OCI-LY7 (cell line): ENCODE results near the gene TCFL5. TPM values are rescaled to one million over a fixed set of nuclear protein-coding genes. Genes with fewer than 3 reads are reported as not detected.
"Not testable (repeated sequence)": the region's sequence is repeated elsewhere in the genome, so short reads cannot be mapped to it uniquely, and the experiment has no call there.

Experiments used
- BruUV-seq: library from RNA; stranded (reverse); fragments of 400-500 nt; replicated peaks from 2 replicates; lab custom pipeline; 2021; lab: Mats Ljungman, UMichigan
- CTCF ChIA-PET: fragments of 300-600 bp; sonication (Branson Sonifier 250); formaldehyde crosslinking; loops from one replicate; lab custom pipeline; 2022; ENCODE audit warnings: antibody characterized with exemption; ENCODE audit not compliant: unreplicated experiment; lab: Charles Lee
- POLR2A ChIA-PET: fragments of 300-600 bp; sonication (Branson Sonifier 250); formaldehyde crosslinking; loops from one replicate; lab custom pipeline; 2022; ENCODE audit warnings: antibody characterized with exemption; lab: Charles Lee
- DNase-seq: peaks from one replicate; pipeline ENCODE4 v3.0.0-alpha.2; 2015; ENCODE audit warnings: low spot score
- H2AFZ ChIP-seq: fragments of 200-600 bp; sonication (generic), shearing (Covaris generic); 2 replicates; pipeline ENCODE4 v1.6.1; 2014; ENCODE audit warnings: mild to moderate bottlenecking, antibody characterized with exemption, low read length, moderate library complexity
- H3K27ac ChIP-seq: fragments of 200-600 bp; sonication (generic); 2 replicates; pipeline ENCODE4 v1.5.1; 2014; ENCODE audit warnings: mixed run types, low read depth, mild to moderate bottlenecking, moderate library complexity, low read length, inconsistent platforms; ENCODE audit not compliant: poor library complexity, severe bottlenecking
- H3K36me3 ChIP-seq: fragments of 200-600 bp; sonication (generic); 2 replicates; pipeline ENCODE4 v1.6.1; 2014; ENCODE audit warnings: mild to moderate bottlenecking, antibody characterized with exemption, low read length, moderate library complexity, mixed read lengths; ENCODE audit not compliant: insufficient read depth
- H3K4me1 ChIP-seq: fragments of 200-600 bp; sonication (generic); 2 replicates; pipeline ENCODE4 v1.5.1; 2014; ENCODE audit warnings: mild to moderate bottlenecking, low read length; ENCODE audit not compliant: insufficient read depth, poor library complexity, severe bottlenecking
- H3K4me2 ChIP-seq: fragments of 200-600 bp; sonication (generic); 2 replicates; pipeline ENCODE4 v1.6.1; 2014; ENCODE audit warnings: mild to moderate bottlenecking, low read length
- H3K4me3 ChIP-seq: fragments of 200-600 bp; sonication (generic); 2 replicates; pipeline ENCODE4 v1.5.1; 2014; ENCODE audit warnings: mild to moderate bottlenecking, low read depth, low read length; ENCODE audit not compliant: poor library complexity, severe bottlenecking
- H3K79me2 ChIP-seq: fragments of 200-600 bp; sonication (generic); 2 replicates; pipeline ENCODE4 v1.6.1; 2016; ENCODE audit warnings: low read depth, mild to moderate bottlenecking, low read length, moderate library complexity, mixed read lengths; ENCODE audit not compliant: insufficient read depth
- H3K9me2 ChIP-seq: fragments of 200-600 bp; sonication (generic); 2 replicates; pipeline ENCODE4 v1.6.1; 2016; ENCODE audit warnings: mild to moderate bottlenecking, low read length, mixed read lengths; ENCODE audit not compliant: insufficient read depth
- H3K9me3 ChIP-seq: fragments of 200-600 bp; sonication (generic); 2 replicates; pipeline ENCODE4 v1.6.1; 2014; ENCODE audit warnings: mild to moderate bottlenecking, mixed run types, low read length, mixed read lengths
- H4K20me1 ChIP-seq: fragments of 200-600 bp; sonication (generic); 2 replicates; pipeline ENCODE4 v1.6.1; 2014; ENCODE audit warnings: mild to moderate bottlenecking, antibody characterized with exemption, low read length, moderate library complexity, mixed read lengths; ENCODE audit not compliant: insufficient read depth
- EZH2phosphoT487 ChIP-seq: fragments of 200-600 bp; sonication (generic); IDR thresholded peaks from 2 replicates; pipeline ENCODE4 v1.6.1; 2018; ENCODE audit warnings: low read depth, borderline replicate concordance, mild to moderate bottlenecking, mixed run types, antibody characterized with exemption, low read length, moderate library complexity, mixed read lengths
- intact Hi-C: fragments of 100-400 bp; cut with micrococcal nuclease; formaldehyde crosslinking; loops from one replicate; pipeline ENCODE4 v1.10.0; 2022; ENCODE audit not compliant: unreplicated experiment
- total RNA-seq, 2 experiments: library from RNA; depleted of rRNA in 1 of 2; stranded (reverse); fragments of >200 nt in 1 of 2; shearing (Covaris generic) in 1 of 2; gene quantifications; 2 replicates each; pipeline ENCODE4 v1.2.3, GENCODE V29; 2014 to 2022
- TF ChIP-seq, protein P1 (sequence below): fragments of 200-600 bp; sonication (generic); conservative IDR thresholded peaks from 2 replicates; pipeline ENCODE4 v1.5.1; 2014; ENCODE audit warnings: mild to moderate bottlenecking, antibody characterized with exemption, low read length, moderate library complexity, mixed read lengths

The TCFL5 gene
- total RNA-seq, 2 experiments from 2014 or later, result 8.7 to 9.5 TPM

DNA sequence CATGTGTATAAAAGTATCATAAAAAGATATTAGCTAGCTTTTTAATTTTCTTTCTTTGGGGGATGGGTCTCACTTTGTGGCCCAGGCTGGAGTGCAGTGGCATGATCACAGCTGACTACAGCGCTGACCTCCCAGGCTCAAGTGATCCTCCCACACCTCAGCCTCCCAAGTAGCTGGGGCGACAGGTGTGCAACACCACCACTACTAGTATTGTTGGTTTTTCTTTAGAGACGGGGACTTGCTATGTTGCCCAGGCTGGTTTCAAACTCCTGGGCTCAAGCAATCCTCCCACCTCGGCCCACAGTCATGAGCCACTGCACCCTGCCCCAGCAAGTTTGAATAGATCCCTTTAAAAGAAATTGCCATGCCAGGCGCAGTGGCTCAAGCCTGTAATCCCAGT lies 6.5 kb downstream of the TCFL5 start:
- DNase-seq, result no peak
- no peak overlapping the region for H2AFZ ChIP-seq
- H3K79me2 ChIP-seq, result peaks cover 2% of the 10 kb centered on the region; the same call in 1 of the 2 replicates
- CTCF ChIA-PET, result no interaction called here
- H4K20me1 ChIP-seq, result no peaks in the 10 kb centered on the region
- peaks cover 66% of the 10 kb centered on the region for H3K36me3 ChIP-seq
- peaks cover 19% of the 10 kb centered on the region for H3K4me1 ChIP-seq
- no peaks in the 10 kb centered on the region for H3K9me3 ChIP-seq
- intact Hi-C loops, result no loop called here
- H3K27ac ChIP-seq, result no peak overlapping the region
- no peak overlapping the region for H3K4me3 ChIP-seq
- TF ChIP-seq, protein P1, sequence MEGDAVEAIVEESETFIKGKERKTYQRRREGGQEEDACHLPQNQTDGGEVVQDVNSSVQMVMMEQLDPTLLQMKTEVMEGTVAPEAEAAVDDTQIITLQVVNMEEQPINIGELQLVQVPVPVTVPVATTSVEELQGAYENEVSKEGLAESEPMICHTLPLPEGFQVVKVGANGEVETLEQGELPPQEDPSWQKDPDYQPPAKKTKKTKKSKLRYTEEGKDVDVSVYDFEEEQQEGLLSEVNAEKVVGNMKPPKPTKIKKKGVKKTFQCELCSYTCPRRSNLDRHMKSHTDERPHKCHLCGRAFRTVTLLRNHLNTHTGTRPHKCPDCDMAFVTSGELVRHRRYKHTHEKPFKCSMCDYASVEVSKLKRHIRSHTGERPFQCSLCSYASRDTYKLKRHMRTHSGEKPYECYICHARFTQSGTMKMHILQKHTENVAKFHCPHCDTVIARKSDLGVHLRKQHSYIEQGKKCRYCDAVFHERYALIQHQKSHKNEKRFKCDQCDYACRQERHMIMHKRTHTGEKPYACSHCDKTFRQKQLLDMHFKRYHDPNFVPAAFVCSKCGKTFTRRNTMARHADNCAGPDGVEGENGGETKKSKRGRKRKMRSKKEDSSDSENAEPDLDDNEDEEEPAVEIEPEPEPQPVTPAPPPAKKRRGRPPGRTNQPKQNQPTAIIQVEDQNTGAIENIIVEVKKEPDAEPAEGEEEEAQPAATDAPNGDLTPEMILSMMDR, result no peak
- no peak for TF ChIP-seq EZH2phosphoT487
- POLR2A ChIA-PET, result no interaction called here
- no peaks in the 10 kb centered on the region for H3K9me2 ChIP-seq
- no peak overlapping the region for H3K4me2 ChIP-seq
- no TSS peak for BruUV-seq

DNA sequence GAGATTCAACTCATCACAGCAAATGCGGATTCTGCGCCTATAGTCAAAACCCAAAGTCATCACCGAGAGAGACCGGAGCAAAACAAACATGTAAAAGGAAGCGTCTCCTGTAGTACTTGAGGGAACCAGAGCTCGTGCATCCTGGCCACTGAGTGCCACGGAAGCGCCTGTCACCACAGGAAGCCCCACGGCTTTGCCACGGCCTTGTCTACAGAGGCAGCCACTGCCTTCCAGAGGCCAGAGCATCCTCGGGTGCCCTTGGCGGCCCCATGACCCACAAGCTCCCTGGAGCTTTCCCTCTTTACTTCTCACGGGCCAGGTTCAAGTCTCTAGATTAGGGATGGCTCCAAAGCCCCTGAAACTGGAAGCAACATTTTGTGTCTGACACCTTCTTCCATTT lies 7.5 kb downstream of the TCFL5 start:
- TF ChIP-seq, protein P1, result no peak
- TF ChIP-seq EZH2phosphoT487, result no peak
- Histone ChIP-seq H3K4me3 (no peak overlapping the region), H3K4me2 (no peak overlapping the region), H2AFZ (no peak overlapping the region), H3K27ac (no peak overlapping the region), H3K4me1 (peaks cover 11% of the 10 kb centered on the region), H3K9me3 (no peaks in the 10 kb centered on the region), H3K36me3 (peaks cover 62% of the 10 kb centered on the region), H3K79me2 (no peaks in the 10 kb centered on the region; the same call in 1 of the 2 replicates), H3K9me2 (no peaks in the 10 kb centered on the region), H4K20me1 (no peaks in the 10 kb centered on the region)
- intact Hi-C loops, result no loop called here
- no TSS peak for BruUV-seq
- CTCF ChIA-PET, result no interaction called here
- no peak for DNase-seq
- POLR2A ChIA-PET, result no interaction called here

DNA sequence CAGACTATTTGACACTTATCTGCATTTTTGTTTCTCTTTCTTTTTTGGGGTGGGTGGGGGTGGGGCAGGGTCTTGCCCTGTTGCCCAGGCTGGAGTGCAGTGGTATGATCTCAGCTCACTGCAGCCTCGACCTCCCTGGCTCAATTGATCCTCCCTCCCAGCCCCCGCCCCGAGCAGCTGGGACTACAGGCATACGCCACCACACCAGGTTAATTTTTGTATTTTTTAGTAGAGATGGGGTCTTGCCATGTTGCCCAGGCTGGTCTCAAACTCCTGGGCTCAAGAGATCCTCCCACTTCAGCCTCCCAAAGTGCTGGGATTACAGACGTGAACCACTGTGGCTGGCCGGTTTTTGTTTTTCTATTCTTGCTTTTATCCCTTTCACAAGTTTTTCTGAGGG lies 8.3 kb downstream of the TCFL5 start:
- peaks cover 55% of the 10 kb centered on the region for H3K36me3 ChIP-seq
- H3K4me2 ChIP-seq, H4K20me1 ChIP-seq, POLR2A ChIA-PET, H3K9me2 ChIP-seq, H3K4me1 ChIP-seq, intact Hi-C loops, H3K9me3 ChIP-seq, BruUV-seq, H3K79me2 ChIP-seq, H2AFZ ChIP-seq, H3K27ac ChIP-seq, CTCF ChIA-PET, DNase-seq, H3K4me3 ChIP-seq: not testable (repeated sequence)
